Measurements from ENCODE around the gene PCDHGA3. TPM values are rescaled to one million over a fixed set of nuclear protein-coding genes. Genes with fewer than 3 reads are reported as not detected.

The PCDHGA3 gene
- total and polyA plus RNA-seq, 9 of the 15 experiments (the other 6 are each of a cell fraction or from before 2014, with no cell fraction given): 0.13 to 0.28 (median 0.18) TPM; not detected in 2

DNA sequence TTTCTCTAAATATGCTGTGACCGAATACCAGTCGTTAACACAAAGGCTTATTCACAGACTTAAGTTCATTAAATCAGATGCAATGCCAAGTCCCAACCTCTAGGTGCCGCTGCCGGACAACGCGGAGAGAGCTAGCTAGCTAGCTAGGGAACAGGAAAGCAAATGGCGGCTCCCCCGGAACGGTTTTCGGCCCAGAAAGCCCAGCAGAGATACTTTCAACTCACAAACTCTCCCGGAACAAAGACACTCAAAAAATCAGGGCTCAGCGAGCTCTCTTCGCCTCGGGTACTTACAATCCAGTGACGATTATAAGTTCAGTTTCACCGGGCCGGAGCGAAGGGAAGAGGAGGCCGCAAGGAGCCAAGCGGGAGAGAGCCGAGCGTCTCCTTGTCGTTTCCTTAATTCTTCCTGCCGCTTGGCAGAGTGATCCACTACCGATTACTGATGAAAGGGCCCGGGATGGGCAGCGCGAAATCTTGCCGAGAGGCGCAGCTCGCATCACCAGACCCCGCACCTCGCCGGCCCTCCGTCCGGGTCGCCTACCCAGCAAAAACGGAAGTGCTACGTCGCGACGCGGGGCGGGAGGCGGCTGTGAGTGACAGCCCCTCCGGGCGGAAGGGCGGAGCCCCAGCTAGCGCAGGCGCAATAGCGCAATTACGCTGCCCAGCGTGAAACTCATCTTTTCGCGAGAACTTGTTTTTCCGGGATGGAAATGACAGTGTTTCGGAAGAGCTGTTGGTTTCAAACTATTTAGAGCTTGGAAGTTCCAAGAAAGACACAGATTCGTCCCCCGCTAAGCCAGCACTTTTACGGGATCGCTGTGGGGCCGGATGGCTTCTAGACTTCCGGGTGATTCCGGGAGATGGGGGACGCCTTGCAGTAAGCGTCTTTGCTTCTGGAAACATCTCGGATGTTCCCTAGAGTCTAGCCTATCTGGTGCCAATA is 23.1 kb upstream of the PCDHGA3 start, which contains the start of gene TAF7 (continued):
- no peak for TF ChIP-seq MYNN (IDR thresholded peaks at IDR 0.05)
- TF ChIP-seq MYNN (CRISPR knock-in tag; IDR thresholded peaks at IDR 0.05): 0 out of 2 replicates have a peak, but pooled peaks have one; percentile 48
- no peak for TF ChIP-seq NFATC3 (IDR thresholded peaks at IDR 0.05)

GRCh38 chr5:141322261-141322660 is 21.4 kb upstream of the PCDHGA3 start:
- H3K9me3 ChIP-seq (replicated peaks; ENCODE audit: control insufficient read depth, insufficient read depth, low read depth, low read length): peaks cover 22% of the 10 kb centered on the region
- H2AFZ ChIP-seq (ENCODE audit: low read depth, low read length): no peak overlapping the region
- no peak overlapping the region for H3K4me3 ChIP-seq
- no peak for DNase-seq (ENCODE audit: extremely low read depth in 1 of 4, low spot score in 3 of 4)
- FAIRE-seq: no peak
- WGBS (ENCODE audit: insufficient coverage, low coverage, missing lambda C conversion rate): 72% methylated on average over 3 of the region's 3 CpGs
- H3K9ac ChIP-seq (ENCODE audit: insufficient read depth in 1 of 2, low read depth in 2 of 2, low read length in 2 of 2): no peak overlapping the region
- BruUV-seq (replicated peaks): no TSS peak
- TF ChIP-seq TAF9B (IDR thresholded peaks at IDR 0.05; ENCODE audit: partially characterized antibody): no peak
- TF ChIP-seq ZBTB1 (CRISPR knock-in tag; IDR thresholded peaks at IDR 0.05; ENCODE audit: borderline replicate concordance, low read depth): no peak
- no peak for TF ChIP-seq GTF2A2 (tag; IDR thresholded peaks at IDR 0.05)
- TF ChIP-seq POLR2B (IDR thresholded peaks at IDR 0.05; ENCODE audit: low read depth, partially characterized antibody): no peak
- H3K4me2 ChIP-seq (ENCODE audit: insufficient read depth, low read length): no peak overlapping the region
- in situ Hi-C loops (cut with MboI) (no loop called here), intact Hi-C loops (cut with micrococcal nuclease) (loop anchor here (10.0 kb wide), 1 partner anchor 107 kb away; the partner anchor contains the start of gene PCDHB13)
- no peaks in the 10 kb centered on the region for H4K20me1 ChIP-seq (replicated peaks; ENCODE audit: control insufficient read depth, insufficient read depth, low read length)
- peaks cover 23% of the 10 kb centered on the region for H3K36me3 ChIP-seq (ENCODE audit: control insufficient read depth, insufficient read depth, low read length)
- no peak for ATAC-seq
- CTCF ChIA-PET (ENCODE audit: low intra/inter-chr PET ratio): interaction anchor here (0.6 kb wide), 1 partner anchor 316 kb away, joined by 3 read pairs; no protein-coding TSS in a partner anchor
- H3K79me2 ChIP-seq (ENCODE audit: control insufficient read depth, insufficient read depth, low read length): peaks cover 29% of the 10 kb centered on the region
- H3K27ac ChIP-seq (ENCODE audit: extremely low read depth, low read depth, low read length): no peak overlapping the region
- POLR2A ChIA-PET: no interaction called here
- H3K27me3 ChIP-seq (ENCODE audit: control insufficient read depth in 2 of 2, insufficient read depth in 2 of 2, low read length in 2 of 2): no peaks in the 10 kb centered on the region; a peak in 1 of 5 replicates
- H3K9me1 ChIP-seq (ENCODE audit: control insufficient read depth, insufficient read depth, low read length): no peaks in the 10 kb centered on the region
- H3K4me1 ChIP-seq (replicated peaks in 1 of 2; ENCODE audit: control insufficient read depth in 2 of 2, insufficient read depth in 2 of 2, low read length in 2 of 2): peaks cover 0 to 9% of the 10 kb centered on the region in 2 experiments; a peak in 1 of 5 replicates
